ENCODE measurements around the gene SULT1B1. TPM values are rescaled to one million over a fixed set of nuclear protein-coding genes. Genes with fewer than 3 reads are reported as not detected.
A peak's percentile ranks its signal among the peaks of the same experiment; 100 is the strongest.

Gene SULT1B1
- total and polyA plus RNA-seq, 2 donors (not counting 1 experiment from before 2014, with no cell fraction given) = 0.03 TPM; not detected in 1

DNA sequence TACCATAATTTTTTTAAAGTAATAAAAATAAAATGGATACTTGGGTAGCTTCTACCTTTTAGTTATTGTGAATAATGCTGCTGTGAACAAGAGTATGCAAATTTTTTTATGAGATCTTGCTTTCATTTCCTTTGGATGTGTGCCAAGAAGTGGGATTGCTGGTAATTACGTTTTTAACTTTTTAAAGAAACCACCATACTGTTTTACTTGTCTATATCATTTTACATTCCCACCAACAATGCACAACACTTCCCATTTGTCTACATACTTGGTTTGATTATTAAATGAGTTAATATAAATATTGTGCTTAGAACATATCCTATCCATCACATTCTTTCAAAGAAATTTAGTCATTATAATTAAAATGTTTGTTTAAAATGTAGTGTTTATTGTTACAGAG lies 3.9 kb upstream of the SULT1B1 start:
- H3K9ac ChIP-seq (ENCODE audit: insufficient read depth, low read length) = no peak overlapping the region
- H3K27ac ChIP-seq (ENCODE audit: insufficient read depth, low read length) = no peak overlapping the region
- no peak overlapping the region for H3K4me2 ChIP-seq (ENCODE audit: extremely low read depth, insufficient read depth, low read length)
- H3K9me3 ChIP-seq (ENCODE audit: control insufficient read depth, insufficient read depth, low read depth, low read length) = no peaks in the 10 kb centered on the region
- H4K20me1 ChIP-seq (ENCODE audit: control insufficient read depth, extremely low read depth, insufficient read depth, low read length) = no peaks in the 10 kb centered on the region
- H3K4me3 ChIP-seq (replicated peaks in 1 of 4; ENCODE audit: control extremely low read depth in 1 of 4, insufficient read depth in 1 of 4, low read depth in 3 of 4, low read length in 4 of 4) = no peak overlapping the region
- DNase-seq (ENCODE audit: low read depth in 2 of 2) = peak in 1 of 2 donors; percentile 65
- no peaks in the 10 kb centered on the region for H3K79me2 ChIP-seq (ENCODE audit: control insufficient read depth, insufficient read depth, low read length)
- no peak overlapping the region for H2AFZ ChIP-seq (ENCODE audit: low read length)
- no peaks in the 10 kb centered on the region for H3K4me1 ChIP-seq (ENCODE audit: control insufficient read depth, extremely low read depth, insufficient read depth, low read length)
- TF ChIP-seq EZH2 (IDR thresholded peaks at IDR 0.05; ENCODE audit: low read length, missing control alignments) = no peak
- TF ChIP-seq, protein P1, sequence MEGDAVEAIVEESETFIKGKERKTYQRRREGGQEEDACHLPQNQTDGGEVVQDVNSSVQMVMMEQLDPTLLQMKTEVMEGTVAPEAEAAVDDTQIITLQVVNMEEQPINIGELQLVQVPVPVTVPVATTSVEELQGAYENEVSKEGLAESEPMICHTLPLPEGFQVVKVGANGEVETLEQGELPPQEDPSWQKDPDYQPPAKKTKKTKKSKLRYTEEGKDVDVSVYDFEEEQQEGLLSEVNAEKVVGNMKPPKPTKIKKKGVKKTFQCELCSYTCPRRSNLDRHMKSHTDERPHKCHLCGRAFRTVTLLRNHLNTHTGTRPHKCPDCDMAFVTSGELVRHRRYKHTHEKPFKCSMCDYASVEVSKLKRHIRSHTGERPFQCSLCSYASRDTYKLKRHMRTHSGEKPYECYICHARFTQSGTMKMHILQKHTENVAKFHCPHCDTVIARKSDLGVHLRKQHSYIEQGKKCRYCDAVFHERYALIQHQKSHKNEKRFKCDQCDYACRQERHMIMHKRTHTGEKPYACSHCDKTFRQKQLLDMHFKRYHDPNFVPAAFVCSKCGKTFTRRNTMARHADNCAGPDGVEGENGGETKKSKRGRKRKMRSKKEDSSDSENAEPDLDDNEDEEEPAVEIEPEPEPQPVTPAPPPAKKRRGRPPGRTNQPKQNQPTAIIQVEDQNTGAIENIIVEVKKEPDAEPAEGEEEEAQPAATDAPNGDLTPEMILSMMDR (conservative IDR thresholded peaks at IDR 0.05 in 1 of 2, IDR thresholded peaks at IDR 0.05 in 1 of 2; ENCODE audit: low read depth in 1 of 2, low read length in 2 of 2) = no peak
- no peaks in the 10 kb centered on the region for H3K27me3 ChIP-seq (ENCODE audit: control insufficient read depth, insufficient read depth, low read length)
- no peaks in the 10 kb centered on the region for H3K36me3 ChIP-seq (ENCODE audit: control insufficient read depth, insufficient read depth, low read length)

- TF ChIP-seq EZH2 (IDR thresholded peaks at IDR 0.05; ENCODE audit: low read length, missing control alignments) = no peak
- TF ChIP-seq, protein P1 (conservative IDR thresholded peaks at IDR 0.05 in 1 of 2, IDR thresholded peaks at IDR 0.05 in 1 of 2; ENCODE audit: low read depth in 1 of 2, low read length in 2 of 2) = no peak
- DNase-seq (ENCODE audit: low read depth in 2 of 2) = no peak
- H3K27ac ChIP-seq (ENCODE audit: insufficient read depth, low read length) = no peak overlapping the region
- H3K27me3 ChIP-seq (ENCODE audit: control insufficient read depth, insufficient read depth, low read length) = no peaks in the 10 kb centered on the region
- no peak overlapping the region for H3K4me2 ChIP-seq (ENCODE audit: extremely low read depth, insufficient read depth, low read length)
- no peaks in the 10 kb centered on the region for H3K4me1 ChIP-seq (ENCODE audit: control insufficient read depth, extremely low read depth, insufficient read depth, low read length)
- H3K4me3 ChIP-seq (replicated peaks in 1 of 4; ENCODE audit: control extremely low read depth in 1 of 4, insufficient read depth in 1 of 4, low read depth in 3 of 4, low read length in 4 of 4) = no peak overlapping the region
- no peak overlapping the region for H3K9ac ChIP-seq (ENCODE audit: insufficient read depth, low read length)
- no peaks in the 10 kb centered on the region for H3K36me3 ChIP-seq (ENCODE audit: control insufficient read depth, insufficient read depth, low read length)
- no peaks in the 10 kb centered on the region for H3K79me2 ChIP-seq (ENCODE audit: control insufficient read depth, insufficient read depth, low read length)
- no peaks in the 10 kb centered on the region for H4K20me1 ChIP-seq (ENCODE audit: control insufficient read depth, extremely low read depth, insufficient read depth, low read length)
- no peaks in the 10 kb centered on the region for H3K9me3 ChIP-seq (ENCODE audit: control insufficient read depth, insufficient read depth, low read depth, low read length)
- H2AFZ ChIP-seq (ENCODE audit: low read length) = no peak overlapping the region
Observed at GRCh38 chr4:69763233-69763632, 2.8 kb upstream of the SULT1B1 start.

DNA sequence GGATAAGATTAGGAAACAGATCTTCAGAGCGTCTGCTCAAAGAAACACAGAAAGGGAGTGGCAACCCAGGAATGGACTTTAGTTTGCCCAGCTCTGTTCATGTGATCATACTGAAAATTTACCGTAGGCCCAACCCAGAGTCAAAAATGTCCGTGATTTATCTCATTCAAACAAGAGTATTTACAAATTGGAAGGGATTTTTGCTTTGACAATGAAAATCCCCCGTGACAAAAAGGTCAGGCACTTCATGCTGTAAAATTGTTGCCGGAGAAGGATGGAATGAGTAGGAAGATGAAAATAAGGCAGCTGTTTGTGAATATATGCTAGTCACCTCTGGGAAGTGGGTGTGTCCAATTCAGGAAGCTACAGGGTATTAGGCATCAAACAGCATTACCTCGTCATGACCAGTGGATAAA lies 1.2 kb downstream of the SULT1B1 start:
- Histone ChIP-seq H3K9me3 (ENCODE audit: control insufficient read depth, insufficient read depth, low read depth, low read length) (no peaks in the 10 kb centered on the region), H3K27ac (ENCODE audit: insufficient read depth, low read length) (no peak overlapping the region), H3K4me3 (replicated peaks in 1 of 4; ENCODE audit: control extremely low read depth in 1 of 4, insufficient read depth in 1 of 4, low read depth in 3 of 4, low read length in 4 of 4) (no peak overlapping the region), H3K9ac (ENCODE audit: insufficient read depth, low read length) (no peak overlapping the region), H3K79me2 (ENCODE audit: control insufficient read depth, insufficient read depth, low read length) (no peaks in the 10 kb centered on the region), H2AFZ (ENCODE audit: low read length) (no peak overlapping the region), H3K4me2 (ENCODE audit: extremely low read depth, insufficient read depth, low read length) (no peak overlapping the region), H3K27me3 (ENCODE audit: control insufficient read depth, insufficient read depth, low read length) (no peaks in the 10 kb centered on the region), H3K36me3 (ENCODE audit: control insufficient read depth, insufficient read depth, low read length) (no peaks in the 10 kb centered on the region), H3K4me1 (ENCODE audit: control insufficient read depth, extremely low read depth, insufficient read depth, low read length) (no peaks in the 10 kb centered on the region), H4K20me1 (ENCODE audit: control insufficient read depth, extremely low read depth, insufficient read depth, low read length) (no peaks in the 10 kb centered on the region)
- TF ChIP-seq, protein P1 (conservative IDR thresholded peaks at IDR 0.05 in 1 of 2, IDR thresholded peaks at IDR 0.05 in 1 of 2; ENCODE audit: low read depth in 1 of 2, low read length in 2 of 2) = no peak
- TF ChIP-seq EZH2 (IDR thresholded peaks at IDR 0.05; ENCODE audit: low read length, missing control alignments) = no peak
- DNase-seq (ENCODE audit: low read depth in 2 of 2) = no peak
